Liver (tissue), 9 donors: Measurements from ENCODE around the gene IWS1. TPM values are rescaled to one million over a fixed set of nuclear protein-coding genes. Genes with fewer than 3 reads are reported as not detected.

Experiments
- DNase-seq: peaks from one replicate; pipeline ENCODE4 v3.0.0-alpha.2; 2017; ENCODE audit warnings: low spot score
- H3K27ac ChIP-seq, 2 donors: one replicate each; pipeline ENCODE4 v1.7.0; 2013; ENCODE audit warnings: inconsistent platforms in 2 of 2, low read length in 2 of 2, control low read depth in 1 of 2, low read depth in 1 of 2, mild to moderate bottlenecking in 1 of 2
- H3K27me3 ChIP-seq, 4 donors: one replicate each; pipeline versions ENCODE4 v1.6.1 to v1.7.0; 2013; ENCODE audit warnings: low read length in 3 of 4, inconsistent platforms in 1 of 4, mild to moderate bottlenecking in 1 of 4, moderate library complexity in 1 of 4; ENCODE audit not compliant: control insufficient read depth in 4 of 4, insufficient read depth in 4 of 4
- H3K36me3 ChIP-seq, 4 donors: one replicate each; pipeline versions ENCODE4 v1.6.1 to v1.7.0; 2013; ENCODE audit warnings: low read length in 3 of 4, mild to moderate bottlenecking in 3 of 4, low read depth in 1 of 4, moderate library complexity in 1 of 4; ENCODE audit not compliant: control insufficient read depth in 4 of 4, insufficient read depth in 3 of 4
- H3K4me1 ChIP-seq, 4 donors: one replicate each; pipeline versions ENCODE4 v1.6.1 to v1.7.0; 2013; ENCODE audit warnings: low read length in 3 of 4, mild to moderate bottlenecking in 3 of 4, moderate library complexity in 1 of 4; ENCODE audit not compliant: control insufficient read depth in 4 of 4, insufficient read depth in 4 of 4
- H3K4me3 ChIP-seq, 3 donors: one replicate each; pipeline versions ENCODE4 v1.6.1 to v1.7.0; 2013; ENCODE audit warnings: low read length in 3 of 3, control low read depth in 1 of 3, low read depth in 1 of 3, mild to moderate bottlenecking in 1 of 3
- H3K9ac ChIP-seq, 2 donors: one replicate each; pipeline ENCODE4 v1.7.0; 2013; ENCODE audit warnings: low read length in 2 of 2, mild to moderate bottlenecking in 2 of 2, moderate library complexity in 2 of 2, control low read depth in 1 of 2, low read depth in 1 of 2
- H3K9me3 ChIP-seq, 4 donors: one replicate each; pipeline versions ENCODE4 v1.6.1 to v1.7.0; 2013; ENCODE audit warnings: low read length in 3 of 4; ENCODE audit not compliant: control insufficient read depth in 4 of 4
- ATF3 ChIP-seq: IDR thresholded peaks from 2 replicates; pipeline ENCODE4 v1.6.1; 2016; ENCODE audit warnings: antibody characterized with exemption
- CTCF ChIP-seq: fragments of 150-350 bp; IDR thresholded peaks from 2 replicates; pipeline ENCODE4 v1.5.1; 2017; ENCODE audit warnings: improper control_type of control experiment, low read depth, low read length; ENCODE audit not compliant: missing input control
- EGR1 ChIP-seq, 2 donors: IDR thresholded peaks; 2 replicates each; pipeline ENCODE4 v1.6.1; 2016 to 2018; ENCODE audit warnings: antibody characterized with exemption in 2 of 2, low read depth in 2 of 2
- FOXA1 ChIP-seq: IDR thresholded peaks from 2 replicates; pipeline ENCODE4 v1.6.1; 2016; ENCODE audit warnings: antibody characterized with exemption
- FOXA2 ChIP-seq: IDR thresholded peaks from 2 replicates; pipeline ENCODE4 v1.6.1; 2016; ENCODE audit warnings: antibody characterized with exemption
- GABPA ChIP-seq, 2 donors: IDR thresholded peaks in 1 of 2; conservative IDR thresholded peaks in 1 of 2; 2 replicates each; pipeline ENCODE4 v1.6.1; 2016; ENCODE audit warnings: antibody characterized with exemption in 2 of 2, mild to moderate bottlenecking in 1 of 2, moderate library complexity in 1 of 2
- HNF4G ChIP-seq: IDR thresholded peaks from 2 replicates; pipeline ENCODE4 v1.6.1; 2016; ENCODE audit warnings: antibody characterized with exemption
- JUND ChIP-seq, 2 donors: IDR thresholded peaks; 2 replicates each; pipeline ENCODE4 v1.6.1; 2016; ENCODE audit warnings: antibody characterized with exemption in 2 of 2
- MAX ChIP-seq: IDR thresholded peaks from 2 replicates; pipeline ENCODE4 v1.6.1; 2016; ENCODE audit warnings: antibody characterized with exemption
- NR2F2 ChIP-seq: IDR thresholded peaks from 2 replicates; pipeline ENCODE4 v1.6.1; 2016; ENCODE audit warnings: antibody characterized with exemption
- RAD21 ChIP-seq, 2 donors: IDR thresholded peaks; 2 replicates each; pipeline ENCODE4 v1.6.1; 2016; ENCODE audit warnings: antibody characterized with exemption in 2 of 2, mild to moderate bottlenecking in 2 of 2
- REST ChIP-seq: IDR thresholded peaks from 2 replicates; pipeline ENCODE4 v1.6.1; 2016; ENCODE audit warnings: antibody characterized with exemption, mild to moderate bottlenecking
- RXRA ChIP-seq, 2 donors: IDR thresholded peaks; 2 replicates each; pipeline ENCODE4 v1.6.1; 2017 to 2018; ENCODE audit warnings: antibody characterized with exemption in 2 of 2, mild to moderate bottlenecking in 1 of 2
- SP1 ChIP-seq: IDR thresholded peaks from 2 replicates; pipeline ENCODE4 v1.6.1; 2018; ENCODE audit warnings: antibody characterized with exemption, mild to moderate bottlenecking
- TAF1 ChIP-seq: conservative IDR thresholded peaks from 2 replicates; pipeline ENCODE4 v1.6.1; 2016; ENCODE audit warnings: antibody characterized with exemption, mild to moderate bottlenecking
- YY1 ChIP-seq: IDR thresholded peaks from 2 replicates; pipeline ENCODE4 v1.6.1; 2016; ENCODE audit warnings: antibody characterized with exemption, mild to moderate bottlenecking
- ZBTB33 ChIP-seq: IDR thresholded peaks from 2 replicates; pipeline ENCODE4 v1.6.1; 2016; ENCODE audit warnings: antibody characterized with exemption
- WGBS: extraction: QIAGEN DNeasy Blood & Tissue Kit; methylation state at CpG from one replicate; pipeline ENCODE4 v1.1.7; 2013; 5-methylcytosine and 5-hydroxymethylcytosine counted together
- polyA plus RNA-seq, 2 donors: library from polyadenylated mRNA; stranded (reverse) in 1 of 2; unstranded in 1 of 2; fragments of 200-250 nt in 1 of 2; fragments of >200 nt in 1 of 2; fragmentation: Nextera tagmentation in 1 of 2; extraction: Ambion mirVana in 1 of 2; gene quantifications; one replicate each; pipeline versions ENCODE4 v1.2.1 to v1.2.3, GENCODE V29; 2013 to 2015
- total RNA-seq, 2 donors: library from RNA; depleted of rRNA; stranded (reverse); fragments of >200 nt; gene quantifications; one replicate each; pipeline ENCODE4 v1.2.3, GENCODE V29; 2014
- donor health status: healthy.
- donor health status: healthy.
- donor health status: healthy.
- donor health status: healthy.
- donor health status: healthy.

The IWS1 gene
- total and polyA plus RNA-seq, 4 donors: 13.0 to 28.9 (median 22.8) TPM

- TF ChIP-seq ZBTB33: no peak
- no peak for TF ChIP-seq YY1
- TF ChIP-seq FOXA1: no peak
- no peak for TF ChIP-seq NR2F2
- no peak for TF ChIP-seq ATF3
- no peak for TF ChIP-seq FOXA2
These were observed 34.6 kb upstream of the IWS1 start (continued) for GRCh38 chr2:127560931-127561280.

- Histone ChIP-seq H3K4me3 (no peak overlapping the region), H3K36me3 (no peaks in the 10 kb centered on the region), H3K27ac (no peak overlapping the region), H3K4me1 (no peaks in the 10 kb centered on the region), H3K9ac (no peak overlapping the region), H3K27me3 (no peaks in the 10 kb centered on the region), H3K9me3 (no peaks in the 10 kb centered on the region)
- DNase-seq: no peak
- TF ChIP-seq YY1 (no peak), JUND (IDR thresholded peaks at IDR 0.05) (no peak), SP1 (no peak), ATF3 (no peak), RXRA (IDR thresholded peaks at IDR 0.05) (no peak), ZBTB33 (no peak), TAF1 (no peak), GABPA (IDR thresholded peaks at IDR 0.05 in 1 of 2, conservative IDR thresholded peaks at IDR 0.05 in 1 of 2) (no peak), NR2F2 (no peak), EGR1 (IDR thresholded peaks at IDR 0.05; ENCODE audit: low read depth in 2 of 2) (no peak), HNF4G (no peak), RAD21 (IDR thresholded peaks at IDR 0.05) (no peak), FOXA1 (no peak), REST (no peak), MAX (no peak), CTCF (no peak)
- WGBS: 81% methylated on average over 13 of the region's 13 CpGs
These were observed 34.1 kb upstream of the IWS1 start for GRCh38 chr2:127560201-127560930.
